Muscle of back (tissue), 11 donors: ENCODE measurements around the gene SNX13. TPM values are rescaled to one million over a fixed set of nuclear protein-coding genes. Genes with fewer than 3 reads are reported as not detected.

Experiments
- DNase-seq, 3 donors: peaks; one replicate each; pipeline versions ENCODE4 v3.0.0 to v3.0.0-alpha.2; 2013
- polyA plus RNA-seq, 10 donors: library from polyadenylated mRNA; unstranded; fragments of 120-200 nt; gene quantifications; one replicate each; pipeline ENCODE4 v1.2.1, GENCODE V29; 2013; ENCODE audit not compliant: insufficient read length in 10 of 10

The SNX13 gene
- polyA plus RNA-seq, 10 donors = 18.5 to 28.7 (median 23.2) TPM

GRCh38 chr7:17787257-17787656, 153.0 kb downstream of the SNX13 start:
- DNase-seq = no peak

- no peak for DNase-seq
These were observed 153.9 kb downstream of the SNX13 start for GRCh38 chr7:17786314-17786852.

DNA sequence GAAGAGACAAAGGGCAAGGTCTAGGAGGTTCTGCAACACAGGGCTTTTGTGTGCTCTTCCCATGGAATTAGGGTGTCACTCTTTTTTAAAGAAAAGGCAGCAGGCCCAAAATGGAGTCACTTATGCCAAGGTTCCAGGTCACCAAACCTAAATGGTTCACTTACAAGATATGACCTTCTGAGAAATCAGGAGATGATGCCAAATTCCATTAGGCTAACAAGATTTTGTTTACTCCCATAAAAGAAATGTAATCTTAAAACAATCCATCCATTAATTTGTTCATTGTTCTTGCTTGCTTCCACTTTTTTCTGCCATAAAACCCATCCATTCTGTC, 158.1 kb downstream of the SNX13 start:
- DNase-seq = no peak

GRCh38 chr7:17781491-17782215, 158.6 kb downstream of the SNX13 start:
- DNase-seq = peak in 1 of 3 donors; percentile 7

GRCh38 chr7:17779381-17779780, 160.9 kb downstream of the SNX13 start:
- no peak for DNase-seq

DNA sequence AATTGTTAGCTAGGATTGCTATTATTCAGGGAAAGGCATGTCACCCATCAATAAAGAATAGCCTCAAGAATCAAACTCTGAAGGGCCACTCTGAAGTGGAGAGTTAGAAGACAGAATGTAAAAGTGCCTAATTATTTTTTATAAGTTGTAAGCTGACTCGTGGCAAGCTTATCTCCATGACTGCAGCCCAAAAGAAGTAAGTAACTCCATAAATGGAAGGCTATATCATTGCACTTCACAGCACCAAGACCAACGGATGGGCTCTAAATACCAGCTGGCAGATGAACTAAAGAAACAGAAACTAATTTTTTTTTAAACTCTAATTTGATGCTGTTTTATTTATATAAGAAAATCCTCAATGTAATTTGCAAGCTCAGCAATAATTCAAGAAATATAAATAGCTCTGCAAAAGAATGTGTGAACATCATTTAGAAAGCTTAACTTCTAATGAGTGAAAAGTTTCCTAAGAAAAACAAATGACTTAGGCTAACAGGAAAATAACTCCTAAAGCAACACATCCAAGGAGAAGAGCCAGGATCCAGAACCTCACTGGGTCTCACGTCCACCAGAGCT, 165.5 kb downstream of the SNX13 start:
- DNase-seq = no peak

GRCh38 chr7:17774248-17774647, 166.0 kb downstream of the SNX13 start:
- DNase-seq = peak in 1 of 3 donors; percentile 36

- peak in 1 of 3 donors; percentile 33 for DNase-seq
These were observed 167.0 kb downstream of the SNX13 start for GRCh38 chr7:17773289-17773626.

DNA sequence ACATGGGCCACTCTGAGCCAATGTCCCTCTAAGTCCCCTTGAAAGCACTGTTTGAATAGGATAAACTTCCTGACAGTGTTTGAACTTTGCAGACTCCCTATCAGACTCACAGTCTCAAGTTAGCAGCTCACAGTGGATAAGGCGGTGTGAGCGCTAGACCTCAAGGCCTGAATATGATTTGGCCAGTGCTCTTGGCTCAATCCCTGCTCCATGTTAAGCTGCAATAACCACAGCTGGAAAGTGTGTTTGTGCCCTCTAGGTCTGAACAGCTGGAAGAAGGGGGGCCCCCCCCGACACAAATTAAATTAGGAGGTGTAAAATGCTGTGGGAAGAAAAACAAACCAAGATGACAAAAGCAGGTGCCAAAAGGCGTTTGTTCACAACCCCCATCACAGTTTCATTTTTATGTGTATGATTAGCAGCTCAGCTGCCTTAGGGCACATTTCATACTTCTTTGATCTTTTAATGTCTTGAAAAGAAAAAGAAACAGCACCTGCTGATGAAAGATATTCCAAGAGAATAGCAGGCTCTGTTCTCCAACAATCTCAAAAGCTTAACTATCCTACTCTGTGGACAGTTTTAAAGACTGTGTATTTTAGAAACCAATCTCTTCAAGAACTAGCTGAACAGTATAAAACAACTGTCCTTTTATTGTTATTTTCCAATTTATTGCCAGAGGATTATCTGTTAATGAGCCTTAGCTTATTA, 167.6 kb downstream of the SNX13 start:
- peak in 2 of 3 donors; percentile 6 to 32 for DNase-seq

DNA sequence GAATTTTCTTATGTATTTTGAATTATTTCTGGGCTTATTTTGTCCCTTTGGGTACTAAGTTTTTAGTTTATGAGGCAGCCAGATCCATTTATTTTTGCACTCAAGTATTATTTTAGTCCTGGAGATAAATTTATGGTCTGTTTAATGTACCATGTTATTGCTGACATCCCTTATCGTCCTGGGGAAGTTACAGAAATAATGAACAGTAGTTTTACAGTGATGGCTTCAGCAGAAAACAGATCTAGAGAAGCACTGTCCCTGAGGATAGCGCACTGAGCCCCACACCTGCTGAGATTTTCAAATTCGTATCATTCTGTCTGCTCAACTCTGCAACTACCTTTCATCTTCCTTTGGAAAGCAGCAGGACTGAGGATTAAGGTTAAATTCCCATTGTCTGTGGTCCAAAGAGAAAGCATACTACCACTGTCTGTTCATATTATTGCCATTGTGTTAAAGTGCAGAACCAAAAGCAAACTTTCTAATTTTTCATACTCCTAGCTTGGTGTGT, 168.3 kb downstream of the SNX13 start:
- DNase-seq = no peak

GRCh38 chr7:17770710-17771375, 169.5 kb downstream of the SNX13 start:
- peak in 2 of 3 donors; percentile 6 to 18 for DNase-seq

- DNase-seq = peak; percentile 31 to 71 (median 38)
These were observed 170.4 kb downstream of the SNX13 start for GRCh38 chr7:17769918-17770317.

- no peak for DNase-seq
These were observed 182.3 kb downstream of the SNX13 start for GRCh38 chr7:17758008-17758407.

DNA sequence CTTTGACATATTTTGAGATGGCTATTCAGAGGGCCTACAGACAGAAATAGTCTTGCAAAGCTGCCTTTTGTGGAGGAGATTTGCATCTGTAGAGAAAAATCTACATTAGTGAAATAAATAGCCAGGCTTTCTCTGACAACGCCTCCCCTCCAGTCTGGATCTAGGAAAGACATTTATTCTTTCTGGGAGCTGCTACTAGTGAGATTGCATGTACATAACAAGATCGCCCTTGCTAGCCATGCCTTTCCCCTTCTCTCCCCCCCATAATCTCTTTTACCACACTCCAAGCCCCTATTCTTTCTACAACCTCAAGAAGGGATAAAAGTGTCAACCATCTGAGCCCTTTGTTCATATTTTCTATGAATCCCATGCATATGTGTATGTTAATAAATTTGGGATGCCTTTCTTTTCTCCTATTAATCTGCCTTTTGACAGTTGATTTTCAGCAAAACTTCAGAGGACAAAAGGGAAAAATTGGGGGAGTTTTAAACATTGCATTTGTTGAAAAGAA, 194.2 kb downstream of the SNX13 start:
- no peak for DNase-seq

GRCh38 chr7:17745610-17746009, 194.7 kb downstream of the SNX13 start:
- DNase-seq = no peak

GRCh38 chr7:17743316-17743715, 197.0 kb downstream of the SNX13 start:
- DNase-seq = no peak

DNA sequence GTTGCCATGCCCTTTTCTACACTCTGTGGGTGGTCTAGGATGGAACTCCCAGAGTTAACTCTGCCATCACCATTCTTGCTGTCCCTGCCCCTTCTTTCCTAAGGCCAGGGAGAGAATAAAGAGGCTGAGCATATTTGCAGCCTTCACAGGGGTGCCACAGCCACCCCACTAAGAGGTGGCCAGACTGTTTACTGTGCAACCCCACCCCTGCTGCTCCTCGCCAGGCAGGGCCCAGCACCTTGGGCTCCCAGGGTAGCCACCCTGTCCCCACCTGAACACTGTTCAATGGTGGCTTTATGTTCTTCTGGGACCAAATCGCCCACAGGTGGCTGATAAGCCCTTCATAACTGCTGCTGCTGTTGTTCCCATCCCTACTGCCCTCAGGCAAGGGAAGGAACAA, 198.9 kb downstream of the SNX13 start:
- no peak for DNase-seq

Other genes with a start within 250 kb of the SNX13 start
- not detected for gene PRPS1L1, start 87.4 kb upstream of the SNX13 start, polyA plus RNA-seq